Fibroblast of mammary gland (primary cell): ENCODE data around the gene CHST9.

Source experiments
- DNase-seq: peaks from one replicate; pipeline ENCODE4 v3.0.0-alpha.2; 2010; ENCODE audit warnings: low read depth
- H3K4me3 ChIP-seq: 2 replicates; pipeline ENCODE4 v1.5.1; 2011; ENCODE audit warnings: low read depth, mild to moderate bottlenecking, low read length, moderate library complexity; ENCODE audit not compliant: control insufficient read depth
- TF ChIP-seq, protein P1 (sequence below): conservative IDR thresholded peaks from 2 replicates; pipeline ENCODE4 v1.5.1; 2011; ENCODE audit warnings: low read depth, low read length, inconsistent platforms; ENCODE audit not compliant: control insufficient read depth, insufficient read depth

The CHST9 gene

DNA sequence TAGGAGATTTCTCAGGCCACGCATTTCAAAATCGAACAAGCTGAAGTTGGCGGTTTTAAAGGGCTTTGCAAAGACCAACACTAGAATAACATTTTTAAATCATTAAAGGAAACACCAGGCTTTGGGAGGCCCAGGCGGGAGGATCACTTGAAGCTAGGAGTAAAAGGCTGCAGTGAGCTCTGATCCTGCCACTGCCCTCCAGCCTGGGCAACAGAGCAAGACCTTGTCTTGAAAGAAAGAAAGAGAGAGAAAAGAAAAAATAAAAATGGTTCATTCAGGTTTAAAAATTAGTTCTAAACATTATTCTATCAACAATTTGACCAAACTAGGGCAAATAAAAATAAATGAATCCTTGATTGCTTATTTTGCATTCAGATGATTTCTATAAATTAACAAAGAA is 789 bp upstream of the CHST9 start:
- DNase-seq: no peak
- TF ChIP-seq, protein P1, sequence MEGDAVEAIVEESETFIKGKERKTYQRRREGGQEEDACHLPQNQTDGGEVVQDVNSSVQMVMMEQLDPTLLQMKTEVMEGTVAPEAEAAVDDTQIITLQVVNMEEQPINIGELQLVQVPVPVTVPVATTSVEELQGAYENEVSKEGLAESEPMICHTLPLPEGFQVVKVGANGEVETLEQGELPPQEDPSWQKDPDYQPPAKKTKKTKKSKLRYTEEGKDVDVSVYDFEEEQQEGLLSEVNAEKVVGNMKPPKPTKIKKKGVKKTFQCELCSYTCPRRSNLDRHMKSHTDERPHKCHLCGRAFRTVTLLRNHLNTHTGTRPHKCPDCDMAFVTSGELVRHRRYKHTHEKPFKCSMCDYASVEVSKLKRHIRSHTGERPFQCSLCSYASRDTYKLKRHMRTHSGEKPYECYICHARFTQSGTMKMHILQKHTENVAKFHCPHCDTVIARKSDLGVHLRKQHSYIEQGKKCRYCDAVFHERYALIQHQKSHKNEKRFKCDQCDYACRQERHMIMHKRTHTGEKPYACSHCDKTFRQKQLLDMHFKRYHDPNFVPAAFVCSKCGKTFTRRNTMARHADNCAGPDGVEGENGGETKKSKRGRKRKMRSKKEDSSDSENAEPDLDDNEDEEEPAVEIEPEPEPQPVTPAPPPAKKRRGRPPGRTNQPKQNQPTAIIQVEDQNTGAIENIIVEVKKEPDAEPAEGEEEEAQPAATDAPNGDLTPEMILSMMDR: no peak

DNA sequence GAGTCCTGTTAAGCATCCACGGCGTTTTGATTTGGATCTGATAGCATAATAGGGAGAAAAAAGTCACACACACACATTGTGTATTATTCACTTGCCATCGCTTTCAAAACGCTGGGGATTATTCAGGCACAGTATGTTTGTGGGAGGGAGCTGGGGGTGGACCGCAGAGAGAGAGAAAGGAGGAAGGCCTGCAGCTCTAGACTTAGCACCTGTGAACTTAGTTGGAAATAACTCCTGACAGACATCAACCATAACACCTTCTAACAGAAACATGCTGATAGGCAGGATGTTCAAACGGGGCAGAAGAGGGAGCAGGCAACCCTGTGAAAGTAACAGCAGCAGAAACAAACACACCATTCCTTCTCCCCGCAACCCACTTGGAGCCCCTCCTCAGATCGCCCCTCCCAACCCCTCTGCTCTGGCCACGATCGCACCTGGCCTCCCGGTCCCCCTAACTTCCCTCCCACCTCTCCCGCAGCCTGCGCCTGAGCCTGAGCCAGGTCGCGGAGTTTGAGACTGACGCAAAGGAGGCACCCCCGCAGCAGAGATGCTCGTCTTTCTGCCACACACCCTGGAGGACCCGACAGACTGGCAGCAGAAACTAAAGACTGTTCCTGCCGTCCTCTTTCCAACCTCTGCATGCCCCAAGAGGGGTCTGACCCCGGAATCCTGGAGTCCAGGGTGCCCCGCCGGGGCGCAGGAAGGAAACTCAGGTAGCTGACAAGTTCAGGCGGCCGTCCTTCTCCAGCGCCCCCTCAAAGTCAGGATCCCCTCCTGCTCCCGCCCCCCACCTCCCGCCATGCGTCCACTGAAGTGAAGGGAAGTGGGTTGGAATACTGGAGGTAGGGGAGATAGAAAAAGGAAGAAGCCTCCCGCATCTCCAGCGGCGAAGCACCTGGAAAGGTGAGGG is 738 bp downstream of the CHST9 start:
- TF ChIP-seq, protein P1: no peak
- DNase-seq: no peak
- no peak overlapping the region for H3K4me3 ChIP-seq

More for the DNA sequence above, 789 bp upstream of the CHST9 start:
- no peak overlapping the region for H3K4me3 ChIP-seq

DNA sequence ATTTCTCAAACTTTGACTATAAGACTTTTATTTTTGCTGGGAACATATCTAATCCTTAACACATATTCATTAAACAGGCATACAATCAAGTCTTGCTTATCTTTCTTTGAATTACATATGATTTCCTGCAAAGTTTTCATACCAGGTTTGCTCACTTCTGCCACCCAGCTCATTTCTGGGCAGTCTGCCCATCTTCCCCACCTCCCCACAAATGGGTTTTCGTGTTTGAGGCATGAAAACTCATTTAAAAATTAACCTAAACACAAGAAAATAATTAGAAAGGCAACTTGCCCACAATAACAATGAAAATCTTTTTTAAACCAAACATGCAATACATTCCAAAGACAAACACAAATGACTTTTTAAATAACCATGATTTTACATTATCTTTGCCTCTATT is 3.4 kb downstream of the CHST9 start:
- H3K4me3 ChIP-seq: no peak overlapping the region
- DNase-seq: no peak
- TF ChIP-seq, protein P1: no peak

DNA sequence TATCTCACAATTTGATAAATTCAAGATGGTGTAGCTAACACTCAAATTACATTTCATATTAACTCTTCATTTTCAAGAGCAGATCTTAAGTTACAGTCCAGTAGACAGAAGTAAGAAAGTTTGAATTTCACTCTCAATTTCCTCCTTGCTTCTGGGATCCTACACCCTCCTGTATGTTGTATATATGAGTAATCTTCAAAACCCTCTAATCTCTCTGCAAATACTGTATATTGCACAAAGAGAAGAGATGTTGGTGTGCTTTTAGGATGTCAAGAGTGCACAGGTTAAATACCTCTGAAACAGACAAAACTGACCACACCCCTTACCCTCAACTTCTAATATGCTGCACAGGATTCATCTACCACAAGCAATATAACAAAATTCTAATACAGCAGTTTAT is 6.7 kb downstream of the CHST9 start:
- DNase-seq: no peak
- TF ChIP-seq, protein P1: no peak

DNA sequence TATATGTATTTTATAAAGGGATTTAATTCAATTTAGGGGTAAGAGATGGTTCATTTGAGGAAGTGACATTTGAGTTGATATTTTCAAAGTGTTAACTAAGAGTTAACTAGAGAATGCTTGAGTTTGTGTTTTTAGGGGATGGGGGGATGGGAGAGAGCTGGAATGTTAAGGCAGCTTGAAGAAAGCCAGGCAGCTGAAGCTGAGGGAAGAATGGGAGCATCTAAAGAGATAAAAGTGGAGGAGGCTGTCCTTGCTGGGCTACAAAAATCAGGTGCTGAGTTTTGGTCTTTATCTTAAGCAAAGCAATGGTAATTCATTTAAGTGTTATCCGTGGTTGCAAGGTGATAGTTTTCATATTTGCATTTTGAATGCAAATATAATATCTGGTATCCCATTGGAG is 9.2 kb downstream of the CHST9 start:
- no peak for DNase-seq
- no peak overlapping the region for H3K4me3 ChIP-seq
- TF ChIP-seq, protein P1: no peak

More for the DNA sequence above, 6.7 kb downstream of the CHST9 start:
- H3K4me3 ChIP-seq: no peak overlapping the region

DNA sequence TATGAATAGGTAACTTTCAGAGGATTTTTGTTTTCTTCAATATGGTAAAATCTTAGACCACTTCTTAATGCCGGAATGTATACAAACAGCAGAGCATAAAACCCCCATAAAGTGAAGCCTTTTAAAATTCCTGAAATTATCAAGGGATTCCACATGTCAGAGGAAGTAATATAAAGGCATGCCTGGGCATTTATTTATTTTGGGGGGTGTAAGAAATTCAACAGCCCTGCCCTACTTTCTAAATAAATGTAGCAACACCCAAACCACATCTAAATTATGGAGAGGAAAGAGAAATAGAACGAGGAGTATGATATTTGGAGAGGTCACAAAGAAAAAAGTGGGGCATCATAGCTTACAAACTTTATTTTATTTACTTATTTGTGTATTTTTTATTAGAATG is 9.9 kb downstream of the CHST9 start:
- TF ChIP-seq, protein P1: no peak
- no peak overlapping the region for H3K4me3 ChIP-seq
- no peak for DNase-seq

DNA sequence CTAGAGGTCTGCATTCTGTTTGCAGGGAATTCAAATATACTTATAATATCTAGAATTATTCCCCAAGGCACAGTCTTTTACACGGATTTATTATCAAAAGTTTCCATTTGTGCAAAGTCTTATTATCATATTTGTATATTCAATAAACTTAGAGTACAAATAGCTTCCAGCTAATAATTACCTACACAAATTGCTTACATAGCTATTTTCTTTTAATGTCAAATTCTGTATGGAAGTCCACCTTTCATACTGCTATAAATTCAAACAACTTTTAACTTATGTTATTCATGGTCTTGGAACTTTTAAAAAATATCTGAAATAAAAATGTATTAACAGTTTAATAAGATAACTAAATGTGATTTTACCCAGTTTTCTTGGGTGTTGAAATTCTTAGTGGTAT is 13.1 kb downstream of the CHST9 start:
- TF ChIP-seq, protein P1: no peak
- H3K4me3 ChIP-seq: no peak overlapping the region
- DNase-seq: no peak
